B cell (primary cell): Measurements from ENCODE around the gene CAMTA1. TPM values are rescaled to one million over a fixed set of nuclear protein-coding genes. Genes with fewer than 3 reads are reported as not detected.

Experiments
- ATAC-seq: fragments of 200-7000 bp; cut with Tn5 transposase; one replicate; pipeline ENCODE4 v1.10.0; 2021; ENCODE audit warnings: low read depth, mild to moderate bottlenecking, moderate number of reproducible peaks, moderate library complexity
- CTCF ChIA-PET: fragments of 350-600 bp; sonication (Branson Sonifier 250); formaldehyde crosslinking; loops from one replicate; lab custom pipeline; 2021; ENCODE audit warnings: antibody characterized with exemption, inconsistent platforms; lab: Charles Lee
- POLR2A ChIA-PET: fragments of 350-600 bp; sonication (Branson Sonifier 250); formaldehyde crosslinking; loops from one replicate; lab custom pipeline; 2021; ENCODE audit warnings: antibody characterized with exemption; lab: Charles Lee
- DNase-seq: peaks from one replicate; pipeline ENCODE4 v3.0.0; 2013
- H2AFZ ChIP-seq: 2 replicates; pipeline ENCODE4 v1.6.1; 2012; ENCODE audit warnings: mild to moderate bottlenecking, low read depth, low read length; ENCODE audit not compliant: insufficient read depth, poor library complexity, severe bottlenecking
- H3K27ac ChIP-seq, 2 donors: 1 replicate in 1 of 2; 2 replicates in 1 of 2; pipeline ENCODE4 v1.5.1; 2012 to 2013; ENCODE audit warnings: low read length in 2 of 2, mild to moderate bottlenecking in 2 of 2, moderate library complexity in 1 of 2
- H3K27me3 ChIP-seq, 4 experiments: fragments of 200-600 bp in 1 of 4; sonication (generic) in 1 of 4; replicated peaks in 1 of 4; 1 replicate in 2 of 4; 2 replicates in 2 of 4; pipeline versions ENCODE4 v1.6.1 to v1.7.0; 2013 to 2016; ENCODE audit warnings: low read length in 3 of 4, mild to moderate bottlenecking in 2 of 4, mixed read lengths in 1 of 4, moderate library complexity in 1 of 4; ENCODE audit not compliant: insufficient read depth in 4 of 4, control insufficient read depth in 3 of 4; ENCODE audit errors: control extremely low read depth in 1 of 4
- H3K36me3 ChIP-seq, 2 experiments: replicated peaks in 1 of 2; 1 replicate in 1 of 2; 2 replicates in 1 of 2; pipeline versions ENCODE4 v1.6.1 to v1.7.1; 2013; ENCODE audit warnings: low read length in 1 of 2; ENCODE audit not compliant: insufficient read depth in 2 of 2, control insufficient read depth in 1 of 2; ENCODE audit errors: control extremely low read depth in 1 of 2, extremely low read depth in 1 of 2
- H3K4me1 ChIP-seq, 2 donors: fragments of 200-600 bp in 1 of 2; sonication (generic) in 1 of 2; 1 replicate in 1 of 2; 2 replicates in 1 of 2; pipeline versions ENCODE4 v1.5.1 to v1.6.1; 2013 to 2017; ENCODE audit warnings: low read length in 2 of 2; ENCODE audit not compliant: control insufficient read depth in 2 of 2, insufficient read depth in 2 of 2
- H3K4me2 ChIP-seq: replicated peaks from 2 replicates; pipeline ENCODE3; 2012; ENCODE audit warnings: mild to moderate bottlenecking, low read depth, low read length; ENCODE audit not compliant: poor library complexity, severe bottlenecking
- H3K4me3 ChIP-seq, 5 experiments: fragments of 200-600 bp in 1 of 5; sonication (generic) in 1 of 5; 1 replicate in 3 of 5; 2 replicates in 2 of 5; pipeline versions ENCODE4 v1.5.1 to v1.7.0; 2011 to 2016; ENCODE audit warnings: low read length in 4 of 5, mild to moderate bottlenecking in 4 of 5, low read depth in 2 of 5, control low read depth in 1 of 5, moderate library complexity in 1 of 5; ENCODE audit not compliant: insufficient read depth in 1 of 5; ENCODE audit errors: control extremely low read depth in 1 of 5, extremely low read depth in 1 of 5
- H3K79me2 ChIP-seq: fragments of 200-600 bp; sonication (generic); one replicate; pipeline ENCODE4 v1.6.0; 2016; ENCODE audit warnings: low read length; ENCODE audit not compliant: control insufficient read depth, insufficient read depth
- H3K9ac ChIP-seq: fragments of 200-600 bp; sonication (generic); 2 replicates; pipeline ENCODE4 v1.6.1; 2017; ENCODE audit warnings: mild to moderate bottlenecking, low read length, moderate library complexity
- H3K9me3 ChIP-seq, 3 donors: one replicate each; pipeline versions ENCODE4 v1.6.1 to v1.7.1; 2013; ENCODE audit warnings: low read length in 2 of 3; ENCODE audit not compliant: control insufficient read depth in 2 of 3, insufficient read depth in 1 of 3; ENCODE audit errors: control extremely low read depth in 1 of 3
- H4K20me1 ChIP-seq: 2 replicates; pipeline ENCODE4 v1.6.0; 2012; ENCODE audit warnings: mild to moderate bottlenecking, low read length; ENCODE audit not compliant: insufficient read depth, control insufficient read depth, poor library complexity, severe bottlenecking
- H3K27ac Mint-ChIP-seq: one replicate; pipeline ENCODE4 v1.8.0; 2021; ENCODE audit warnings: mixed read lengths
- H3K27me3 Mint-ChIP-seq: one replicate; pipeline ENCODE4 v1.8.0; 2021; ENCODE audit warnings: mixed read lengths
- H3K4me1 Mint-ChIP-seq: one replicate; pipeline ENCODE4 v1.8.0; 2021; ENCODE audit warnings: mixed read lengths
- H3K4me3 Mint-ChIP-seq: one replicate; pipeline ENCODE4 v1.8.0; 2021; ENCODE audit warnings: mixed read lengths
- H3K9me3 Mint-ChIP-seq: one replicate; pipeline ENCODE4 v1.8.0; 2022; ENCODE audit warnings: mixed read lengths; ENCODE audit not compliant: insufficient read depth
- CTCF ChIP-seq: fragments of 200-600 bp; IDR thresholded peaks from one replicate; pipeline ENCODE4 v1.8.0; 2022; ENCODE audit warnings: antibody characterized with exemption, mild to moderate bottlenecking
- EZH2 ChIP-seq: IDR thresholded peaks from 2 replicates; pipeline ENCODE4 v1.6.1; 2012; ENCODE audit warnings: borderline replicate concordance, low read depth, mild to moderate bottlenecking, moderate library complexity, low read length; ENCODE audit not compliant: insufficient read depth, poor library complexity, severe bottlenecking
- WGBS: methylation state at CpG from one replicate; pipeline ENCODE4 v1.1.5; 2013; ENCODE audit warnings: missing lambda C conversion rate; ENCODE audit not compliant: insufficient coverage; 5-methylcytosine and 5-hydroxymethylcytosine counted together
- intact Hi-C: fragments of 100-400 bp; cut with micrococcal nuclease; formaldehyde crosslinking; loops from one replicate; pipeline ENCODE4 v1.10.0; 2022
- polyA plus RNA-seq: library from polyadenylated mRNA; depleted of rRNA; stranded (reverse); fragments of >200 nt; gene quantifications from 2 replicates; pipeline ENCODE4 v1.2.3, GENCODE V29; 2012
- total RNA-seq, 2 donors: library from RNA; stranded (reverse); fragments of 120-200 nt in 1 of 2; gene quantifications; 1 replicate in 1 of 2; 2 replicates in 1 of 2; pipeline versions ENCODE4 v1.2.3 to v1.2.4, GENCODE V29; 2013 to 2022

The CAMTA1 gene
- total and polyA plus RNA-seq, 2 donors (not counting 1 experiment from before 2014, with no cell fraction given): 42.2 to 45.7 TPM

GRCh38 chr1:6965083-6965934 lies 180.1 kb downstream of the CAMTA1 start:
- Histone ChIP-seq H3K4me1 (peaks cover 14 to 18% of the 10 kb centered on the region in 2 donors), H3K9ac (no peak overlapping the region), H3K27me3 (peaks cover 0 to 51% (median 11%) of the 10 kb centered on the region in 4 experiments), H3K4me3 (no peak overlapping the region), H3K27ac (no peak overlapping the region), H2AFZ (no peak overlapping the region), H3K4me2 (no peak overlapping the region), H3K79me2 (no peaks in the 10 kb centered on the region), H4K20me1 (no peaks in the 10 kb centered on the region), H3K36me3 (no peaks in the 10 kb centered on the region), H3K9me3 (peaks cover 0 to 16% (median 0%) of the 10 kb centered on the region in 3 donors)
- peaks cover 12% of the 10 kb centered on the region for H3K4me1 Mint-ChIP-seq
- TF ChIP-seq CTCF: no peak
- no peak for TF ChIP-seq EZH2
- DNase-seq (no peak), ATAC-seq (no peak)
- H3K27me3 Mint-ChIP-seq: peaks cover 71% of the 10 kb centered on the region
- H3K27ac Mint-ChIP-seq: no peak overlapping the region
- H3K4me3 Mint-ChIP-seq: no peak overlapping the region
- 84% methylated on average over 15 of the region's 15 CpGs for WGBS
- H3K9me3 Mint-ChIP-seq: no peaks in the 10 kb centered on the region
- ChIA-PET CTCF (no interaction called here), POLR2A (no interaction called here)
- intact Hi-C loops: no loop called here

GRCh38 chr1:6965935-6966241 lies 180.6 kb downstream of the CAMTA1 start:
- peaks cover 69% of the 10 kb centered on the region for H3K27me3 Mint-ChIP-seq
- peaks cover 0 to 16% (median 0%) of the 10 kb centered on the region in 3 donors for H3K9me3 ChIP-seq
- no peak overlapping the region for H3K4me3 Mint-ChIP-seq
- 93% methylated on average over 3 of the region's 7 CpGs for WGBS
- H3K4me3 ChIP-seq: no peak overlapping the region
- no peak overlapping the region for H3K27ac Mint-ChIP-seq
- no peak overlapping the region for H2AFZ ChIP-seq
- H3K4me2 ChIP-seq: no peak overlapping the region
- ChIA-PET CTCF (no interaction called here), POLR2A (no interaction called here)
- H3K36me3 ChIP-seq: no peaks in the 10 kb centered on the region
- H3K79me2 ChIP-seq: no peaks in the 10 kb centered on the region
- no peak overlapping the region for H3K27ac ChIP-seq
- H3K9ac ChIP-seq: no peak overlapping the region
- no peaks in the 10 kb centered on the region for H3K9me3 Mint-ChIP-seq
- H3K4me1 Mint-ChIP-seq: peaks cover 12% of the 10 kb centered on the region
- intact Hi-C loops: no loop called here
- no peak for DNase-seq
- H3K4me1 ChIP-seq: peaks cover 14 to 18% of the 10 kb centered on the region in 2 donors
- no peak for ATAC-seq
- TF ChIP-seq CTCF (no peak), EZH2 (no peak)
- peaks cover 0 to 51% (median 11%) of the 10 kb centered on the region in 4 experiments for H3K27me3 ChIP-seq
- H4K20me1 ChIP-seq: no peaks in the 10 kb centered on the region
